NCI-H2196 treated with DMSO at 0.1 percent for 48 hours (cell line): ENCODE results near the gene ST3GAL3.
A peak's percentile ranks its signal among the peaks of the same experiment; 100 is the strongest.

ENCODE experiments used
- DNase-seq: peaks from one replicate; lab custom pipeline; 2025; ENCODE audit not compliant: unreplicated experiment; lab: John Stamatoyannopoulos, UW

Gene ST3GAL3

GRCh38 chr1:43875331-43875730 is 168.0 kb downstream of the ST3GAL3 start:
- no peak for DNase-seq

- DNase-seq: no peak
Measured at GRCh38 chr1:43877101-43877500, 169.8 kb downstream of the ST3GAL3 start.

GRCh38 chr1:43878440-43878839 is 171.1 kb downstream of the ST3GAL3 start:
- no peak for DNase-seq

- no peak for DNase-seq
Measured at GRCh38 chr1:43878854-43879253, 171.5 kb downstream of the ST3GAL3 start.

GRCh38 chr1:43879414-43879813 is 172.1 kb downstream of the ST3GAL3 start:
- no peak for DNase-seq

- DNase-seq: no peak
Measured at GRCh38 chr1:43879996-43880395, 172.7 kb downstream of the ST3GAL3 start.

- DNase-seq: no peak
Measured at GRCh38 chr1:43880604-43881003, 173.3 kb downstream of the ST3GAL3 start.

GRCh38 chr1:43881415-43881814 is 174.1 kb downstream of the ST3GAL3 start:
- DNase-seq: no peak

- no peak for DNase-seq
Measured at GRCh38 chr1:43882763-43883162, 175.4 kb downstream of the ST3GAL3 start.

- peak; percentile 8 for DNase-seq
Measured at GRCh38 chr1:43883321-43883720, 176.0 kb downstream of the ST3GAL3 start.

- no peak for DNase-seq
Measured at GRCh38 chr1:43885279-43885801, 178.0 kb downstream of the ST3GAL3 start.

- no peak for DNase-seq
Measured at GRCh38 chr1:43887748-43888147, 180.4 kb downstream of the ST3GAL3 start.

- no peak for DNase-seq
Measured at GRCh38 chr1:43890815-43891214, 183.5 kb downstream of the ST3GAL3 start.

GRCh38 chr1:43893006-43893405 is 185.7 kb downstream of the ST3GAL3 start:
- DNase-seq: no peak

GRCh38 chr1:43898981-43899380 is 191.6 kb downstream of the ST3GAL3 start:
- DNase-seq: no peak

- DNase-seq: no peak
Measured at GRCh38 chr1:43900386-43900785, 193.1 kb downstream of the ST3GAL3 start.

- no peak for DNase-seq
Measured at GRCh38 chr1:43901196-43901961, 194.0 kb downstream of the ST3GAL3 start.

- peak; percentile 41 for DNase-seq
Measured at GRCh38 chr1:43902058-43902831, 194.9 kb downstream of the ST3GAL3 start.

- no peak for DNase-seq
Measured at GRCh38 chr1:43904660-43905551, 197.6 kb downstream of the ST3GAL3 start.

- no peak for DNase-seq
Measured at GRCh38 chr1:43908226-43908625, 200.9 kb downstream of the ST3GAL3 start.

GRCh38 chr1:43908858-43909257 is 201.5 kb downstream of the ST3GAL3 start:
- DNase-seq: no peak
